ENCODE data around the gene MERTK. TPM values are rescaled to one million over a fixed set of nuclear protein-coding genes. Genes with fewer than 3 reads are reported as not detected.

MERTK gene
- polyA plus RNA-seq, 1 of the 3 experiments (the other 2 are of a cell fraction): 9.6 TPM

DNA sequence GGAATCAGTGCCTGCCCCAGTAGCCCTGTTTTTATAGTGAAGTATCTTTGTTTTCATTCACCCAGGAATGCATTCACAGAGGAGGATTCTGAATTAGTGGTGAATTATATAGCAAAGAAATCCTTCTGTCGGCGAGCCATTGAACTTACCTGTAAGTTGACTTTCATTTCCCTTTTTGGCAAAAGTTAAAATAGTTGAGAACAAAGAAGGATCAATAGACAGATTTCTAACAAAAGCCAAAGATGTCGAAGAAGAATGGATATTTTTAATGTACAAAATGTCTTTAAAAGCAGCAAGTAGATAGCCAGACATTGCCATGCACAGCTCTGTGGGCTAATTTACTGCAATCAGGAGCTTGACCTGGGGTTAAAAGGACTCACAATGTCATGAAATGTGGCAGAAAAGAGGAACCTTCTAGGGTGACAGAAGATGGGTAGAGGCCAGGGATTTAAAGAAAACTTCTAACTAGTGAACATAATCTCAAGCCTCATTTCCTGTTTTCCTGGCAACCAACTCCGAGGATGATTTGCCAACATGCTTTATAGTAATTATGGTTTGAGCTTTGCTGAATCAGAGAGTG is 102.8 kb downstream of the MERTK start (continued):
- TF ChIP-seq, protein P1, sequence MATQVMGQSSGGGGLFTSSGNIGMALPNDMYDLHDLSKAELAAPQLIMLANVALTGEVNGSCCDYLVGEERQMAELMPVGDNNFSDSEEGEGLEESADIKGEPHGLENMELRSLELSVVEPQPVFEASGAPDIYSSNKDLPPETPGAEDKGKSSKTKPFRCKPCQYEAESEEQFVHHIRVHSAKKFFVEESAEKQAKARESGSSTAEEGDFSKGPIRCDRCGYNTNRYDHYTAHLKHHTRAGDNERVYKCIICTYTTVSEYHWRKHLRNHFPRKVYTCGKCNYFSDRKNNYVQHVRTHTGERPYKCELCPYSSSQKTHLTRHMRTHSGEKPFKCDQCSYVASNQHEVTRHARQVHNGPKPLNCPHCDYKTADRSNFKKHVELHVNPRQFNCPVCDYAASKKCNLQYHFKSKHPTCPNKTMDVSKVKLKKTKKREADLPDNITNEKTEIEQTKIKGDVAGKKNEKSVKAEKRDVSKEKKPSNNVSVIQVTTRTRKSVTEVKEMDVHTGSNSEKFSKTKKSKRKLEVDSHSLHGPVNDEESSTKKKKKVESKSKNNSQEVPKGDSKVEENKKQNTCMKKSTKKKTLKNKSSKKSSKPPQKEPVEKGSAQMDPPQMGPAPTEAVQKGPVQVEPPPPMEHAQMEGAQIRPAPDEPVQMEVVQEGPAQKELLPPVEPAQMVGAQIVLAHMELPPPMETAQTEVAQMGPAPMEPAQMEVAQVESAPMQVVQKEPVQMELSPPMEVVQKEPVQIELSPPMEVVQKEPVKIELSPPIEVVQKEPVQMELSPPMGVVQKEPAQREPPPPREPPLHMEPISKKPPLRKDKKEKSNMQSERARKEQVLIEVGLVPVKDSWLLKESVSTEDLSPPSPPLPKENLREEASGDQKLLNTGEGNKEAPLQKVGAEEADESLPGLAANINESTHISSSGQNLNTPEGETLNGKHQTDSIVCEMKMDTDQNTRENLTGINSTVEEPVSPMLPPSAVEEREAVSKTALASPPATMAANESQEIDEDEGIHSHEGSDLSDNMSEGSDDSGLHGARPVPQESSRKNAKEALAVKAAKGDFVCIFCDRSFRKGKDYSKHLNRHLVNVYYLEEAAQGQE (IDR thresholded peaks at IDR 0.05; ENCODE audit: low read depth, low read length): no peak
- no peak for TF ChIP-seq RAD21 (IDR thresholded peaks at IDR 0.05; ENCODE audit: low read length)
- TF ChIP-seq, protein P2, sequence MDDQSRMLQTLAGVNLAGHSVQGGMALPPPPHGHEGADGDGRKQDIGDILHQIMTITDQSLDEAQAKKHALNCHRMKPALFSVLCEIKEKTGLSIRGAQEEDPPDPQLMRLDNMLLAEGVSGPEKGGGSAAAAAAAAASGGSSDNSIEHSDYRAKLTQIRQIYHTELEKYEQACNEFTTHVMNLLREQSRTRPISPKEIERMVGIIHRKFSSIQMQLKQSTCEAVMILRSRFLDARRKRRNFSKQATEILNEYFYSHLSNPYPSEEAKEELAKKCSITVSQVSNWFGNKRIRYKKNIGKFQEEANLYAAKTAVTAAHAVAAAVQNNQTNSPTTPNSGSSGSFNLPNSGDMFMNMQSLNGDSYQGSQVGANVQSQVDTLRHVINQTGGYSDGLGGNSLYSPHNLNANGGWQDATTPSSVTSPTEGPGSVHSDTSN (IDR thresholded peaks at IDR 0.05): no peak

DNA sequence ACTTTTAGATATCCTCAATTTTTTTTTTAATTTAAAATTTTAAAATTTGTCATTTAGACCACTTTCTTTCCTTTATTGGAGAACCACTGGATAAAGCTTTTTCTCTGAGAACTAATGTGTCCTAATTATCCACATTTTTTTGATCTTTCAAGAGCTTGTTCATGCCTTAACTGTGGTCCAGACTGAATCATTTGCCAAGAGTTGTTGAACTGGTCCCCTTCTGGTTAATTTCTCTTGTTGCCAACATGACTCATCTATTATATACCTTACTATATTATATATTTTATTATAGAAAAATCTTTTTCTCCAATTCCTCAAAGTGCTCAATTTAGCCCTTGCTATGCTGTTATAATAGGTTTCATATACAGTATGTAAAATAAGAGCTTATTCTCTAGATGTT is 103.5 kb downstream of the MERTK start:
- H3F3A ChIP-seq (replicated peaks; ENCODE audit: insufficient read depth): no peaks in the 10 kb centered on the region
- H3K36me3 ChIP-seq (replicated peaks in 1 of 2; ENCODE audit: control insufficient read depth in 1 of 2, insufficient read depth in 2 of 2, low read length in 1 of 2): no peaks in the 10 kb centered on the region
- TF ChIP-seq YY1 (IDR thresholded peaks at IDR 0.05; ENCODE audit: low read depth): no peak
- TF ChIP-seq FOSL2 (IDR thresholded peaks at IDR 0.05; ENCODE audit: borderline replicate concordance, low read depth): no peak
- TF ChIP-seq TCF12 (IDR thresholded peaks at IDR 0.05): no peak
- no peak for TF ChIP-seq POLR2AphosphoS5 (IDR thresholded peaks at IDR 0.05; ENCODE audit: low read depth, low read length)
- no peak for TF ChIP-seq NRF1 (IDR thresholded peaks at IDR 0.05; ENCODE audit: low read depth, low read length)
- TF ChIP-seq, protein P1 (IDR thresholded peaks at IDR 0.05; ENCODE audit: low read depth, low read length): no peak
- TF ChIP-seq, protein P3, sequence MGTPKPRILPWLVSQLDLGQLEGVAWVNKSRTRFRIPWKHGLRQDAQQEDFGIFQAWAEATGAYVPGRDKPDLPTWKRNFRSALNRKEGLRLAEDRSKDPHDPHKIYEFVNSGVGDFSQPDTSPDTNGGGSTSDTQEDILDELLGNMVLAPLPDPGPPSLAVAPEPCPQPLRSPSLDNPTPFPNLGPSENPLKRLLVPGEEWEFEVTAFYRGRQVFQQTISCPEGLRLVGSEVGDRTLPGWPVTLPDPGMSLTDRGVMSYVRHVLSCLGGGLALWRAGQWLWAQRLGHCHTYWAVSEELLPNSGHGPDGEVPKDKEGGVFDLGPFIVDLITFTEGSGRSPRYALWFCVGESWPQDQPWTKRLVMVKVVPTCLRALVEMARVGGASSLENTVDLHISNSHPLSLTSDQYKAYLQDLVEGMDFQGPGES (IDR thresholded peaks at IDR 0.05; ENCODE audit: low read depth, low read length): no peak
- TF ChIP-seq, protein P4, sequence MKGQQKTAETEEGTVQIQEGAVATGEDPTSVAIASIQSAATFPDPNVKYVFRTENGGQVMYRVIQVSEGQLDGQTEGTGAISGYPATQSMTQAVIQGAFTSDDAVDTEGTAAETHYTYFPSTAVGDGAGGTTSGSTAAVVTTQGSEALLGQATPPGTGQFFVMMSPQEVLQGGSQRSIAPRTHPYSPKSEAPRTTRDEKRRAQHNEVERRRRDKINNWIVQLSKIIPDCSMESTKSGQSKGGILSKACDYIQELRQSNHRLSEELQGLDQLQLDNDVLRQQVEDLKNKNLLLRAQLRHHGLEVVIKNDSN (IDR thresholded peaks at IDR 0.05; ENCODE audit: borderline replicate concordance, low read depth): no peak
- no peak for TF ChIP-seq TEAD4 (IDR thresholded peaks at IDR 0.05; ENCODE audit: borderline replicate concordance, insufficient read depth)
- no peak for TF ChIP-seq SMC3 (IDR thresholded peaks at IDR 0.05; ENCODE audit: low read depth, low read length)
- no peak for TF ChIP-seq EZH2phosphoT487 (IDR thresholded peaks at IDR 0.05; ENCODE audit: borderline replicate concordance, low read depth)
- TF ChIP-seq EP300 (IDR thresholded peaks at IDR 0.05; ENCODE audit: borderline replicate concordance in 1 of 2, low read depth in 1 of 2, low read length in 1 of 2): no peak
- H3K4me1 ChIP-seq (ENCODE audit: control insufficient read depth in 1 of 2, insufficient read depth in 2 of 2, low read depth in 1 of 2, low read length in 1 of 2): no peaks in the 10 kb centered on the region
- CTCF ChIA-PET: interaction anchor here (0.6 kb wide), 1 partner anchor 112 kb away, joined by 3 read pairs; no protein-coding TSS in a partner anchor
- no peak overlapping the region for H2AFZ ChIP-seq (ENCODE audit: low read depth)
- POLR2A ChIA-PET: no interaction called here
- H4K20me1 ChIP-seq (ENCODE audit: insufficient read depth): no peaks in the 10 kb centered on the region
- H3K79me2 ChIP-seq (ENCODE audit: insufficient read depth): no peaks in the 10 kb centered on the region
- no peaks in the 10 kb centered on the region for H3K9me3 ChIP-seq
- no peak overlapping the region for H3K4me2 ChIP-seq
- H3K4me3 ChIP-seq (ENCODE audit: low read depth in 2 of 2, low read length in 1 of 2): no peak overlapping the region
- no peak for DNase-seq
- H3K27me3 ChIP-seq (ENCODE audit: insufficient read depth): no peaks in the 10 kb centered on the region
- H3K9me2 ChIP-seq: no peaks in the 10 kb centered on the region
- no peak overlapping the region for H3K9ac ChIP-seq
- no peak overlapping the region for H3K27ac ChIP-seq (ENCODE audit: low read depth in 2 of 2, low read length in 1 of 2)

All from SK-N-SH (cell line).